GM23338 (cell line): ENCODE measurements around the gene GAL3ST1. TPM values are rescaled to one million over a fixed set of nuclear protein-coding genes. Genes with fewer than 3 reads are reported as not detected.

Source experiments
- ATAC-seq: fragments of 200-7000 bp; cut with Tn5 transposase; 3 replicates; pipeline ENCODE4 v1.9.1; 2020
- DNase-seq: peaks from one replicate; pipeline ENCODE4 v3.0.0-alpha.2; 2015; ENCODE audit warnings: low spot score
- H2AFZ ChIP-seq: fragments of 200-600 bp; sonication (generic); 2 replicates; pipeline ENCODE4 v1.8.0; 2016; ENCODE audit warnings: antibody characterized with exemption, mild to moderate bottlenecking, moderate library complexity
- H3F3A ChIP-seq: fragments of 200-600 bp; sonication (generic); replicated peaks from 2 replicates; pipeline ENCODE4 v1.8.0; 2017; ENCODE audit warnings: antibody characterized with exemption, mixed run types, low read depth
- H3K27ac ChIP-seq: fragments of 200-600 bp; sonication (generic); 2 replicates; pipeline ENCODE4 v1.6.1; 2016; ENCODE audit warnings: low read depth
- H3K27me3 ChIP-seq: fragments of 200-600 bp; sonication (generic); 2 replicates; pipeline ENCODE4 v1.8.0; 2016; ENCODE audit warnings: mild to moderate bottlenecking, mixed run types, moderate library complexity; ENCODE audit not compliant: insufficient read depth
- H3K36me3 ChIP-seq: fragments of 200-600 bp; sonication (generic); 2 replicates; pipeline ENCODE4 v1.8.0; 2016; ENCODE audit warnings: mild to moderate bottlenecking; ENCODE audit not compliant: insufficient read depth
- H3K4me1 ChIP-seq: fragments of 200-600 bp; sonication (generic); 2 replicates; pipeline ENCODE4 v1.8.0; 2016; ENCODE audit warnings: mild to moderate bottlenecking, moderate library complexity; ENCODE audit not compliant: insufficient read depth
- H3K4me2 ChIP-seq: fragments of 200-600 bp; sonication (generic); 2 replicates; pipeline ENCODE4 v1.7.1; 2017; ENCODE audit warnings: mixed run types
- H3K4me3 ChIP-seq: fragments of 200-600 bp; sonication (generic); 2 replicates; pipeline ENCODE4 v1.6.1; 2016; ENCODE audit warnings: mixed run types
- H3K79me2 ChIP-seq: fragments of 200-600 bp; sonication (generic); replicated peaks from 2 replicates; pipeline ENCODE4 v1.8.0; 2017; ENCODE audit warnings: mild to moderate bottlenecking; ENCODE audit not compliant: insufficient read depth
- H3K9me2 ChIP-seq: fragments of 200-600 bp; sonication (generic); 2 replicates; pipeline ENCODE4 v1.8.0; 2017; ENCODE audit not compliant: insufficient read depth
- H4K20me1 ChIP-seq: fragments of 200-600 bp; sonication (generic); replicated peaks from 2 replicates; pipeline ENCODE4 v1.8.0; 2017; ENCODE audit warnings: mild to moderate bottlenecking; ENCODE audit not compliant: insufficient read depth
- H3K27ac Mint-ChIP-seq: 2 replicates; pipeline ENCODE4 v1.8.0; 2020; ENCODE audit warnings: inconsistent platforms, mild to moderate bottlenecking, moderate library complexity, mixed read lengths
- H3K27me3 Mint-ChIP-seq: 3 replicates; pipeline ENCODE4 v1.8.0; 2022; ENCODE audit warnings: low read depth, mild to moderate bottlenecking, moderate library complexity, mixed read lengths, inconsistent platforms; ENCODE audit not compliant: insufficient read depth, poor library complexity
- H3K36me3 Mint-ChIP-seq: 3 replicates; pipeline ENCODE4 v1.8.0; 2021; ENCODE audit warnings: low read depth, mild to moderate bottlenecking, inconsistent platforms, moderate library complexity, mixed read lengths
- H3K4me1 Mint-ChIP-seq: 3 replicates; pipeline ENCODE4 v1.8.0; 2020; ENCODE audit warnings: mild to moderate bottlenecking, inconsistent platforms, mixed read lengths
- H3K4me3 Mint-ChIP-seq: 3 replicates; pipeline ENCODE4 v1.8.0; 2021; ENCODE audit warnings: moderate library complexity, mild to moderate bottlenecking, inconsistent platforms, mixed read lengths
- H3K9me3 Mint-ChIP-seq: 3 replicates; pipeline ENCODE4 v1.8.0; 2020; ENCODE audit warnings: moderate library complexity, mild to moderate bottlenecking, inconsistent platforms, mixed read lengths
- EZH2 ChIP-seq: fragments of 200-600 bp; sonication (generic); IDR thresholded peaks from one replicate; pipeline ENCODE4 v1.8.0; 2017; ENCODE audit warnings: antibody characterized with exemption, mild to moderate bottlenecking, low read depth; ENCODE audit not compliant: unreplicated experiment
- JUNB ChIP-seq: IDR thresholded peaks from one replicate; pipeline ENCODE4 v1.6.1; 2016; ENCODE audit warnings: antibody characterized with exemption; ENCODE audit not compliant: unreplicated experiment
- POLR2AphosphoS5 ChIP-seq: IDR thresholded peaks from 2 replicates; pipeline ENCODE4 v1.6.1; 2016; ENCODE audit warnings: antibody characterized with exemption, low read depth
- REST ChIP-seq: IDR thresholded peaks from one replicate; pipeline ENCODE4 v1.6.1; 2018; ENCODE audit warnings: antibody characterized with exemption; ENCODE audit not compliant: unreplicated experiment
- STAT1 ChIP-seq: IDR thresholded peaks from one replicate; pipeline ENCODE4 v1.6.1; 2016; ENCODE audit warnings: antibody characterized with exemption; ENCODE audit not compliant: unreplicated experiment
- ZNF114 ChIP-seq: fragments of 250-450 bp; sonication (Bioruptor Pico); IDR thresholded peaks from 2 replicates; pipeline ENCODE4 v1.5.0; 2020; ENCODE audit warnings: mild to moderate bottlenecking, moderate library complexity
- ZNF331 ChIP-seq: fragments of 250-450 bp; sonication (Bioruptor Pico); IDR thresholded peaks from 2 replicates; pipeline ENCODE4 v1.5.0; 2020; ENCODE audit warnings: low read depth, mild to moderate bottlenecking, moderate library complexity
- ZNF462 ChIP-seq: fragments of 250-450 bp; sonication (Bioruptor Pico); IDR thresholded peaks from 2 replicates; pipeline ENCODE4 v1.5.0; 2020; ENCODE audit warnings: mild to moderate bottlenecking, moderate library complexity
- polyA plus RNA-seq: library from polyadenylated mRNA; unstranded; fragments of >200 nt; fragmentation: Nextera tagmentation; extraction: Ambion mirVana; gene quantifications from 2 replicates; pipeline ENCODE4 v1.2.1, GENCODE V29; 2016
- total RNA-seq: library from RNA; depleted of rRNA; stranded (reverse); fragments of >200 nt; shearing (Covaris generic); gene quantifications from 2 replicates; pipeline ENCODE4 v1.2.3, GENCODE V29; 2014

The GAL3ST1 gene
- total and polyA plus RNA-seq, 2 experiments from 2014 or later, result 8.2 to 13.3 TPM

- no peak overlapping the region for H3K4me3 Mint-ChIP-seq
- peaks cover 4% of the 10 kb centered on the region for H3K27me3 Mint-ChIP-seq
- Histone ChIP-seq H3K9me2 (no peaks in the 10 kb centered on the region), H3K36me3 (no peaks in the 10 kb centered on the region), H3K4me2 (no peak overlapping the region), H3K4me3 (no peak overlapping the region), H3K4me1 (no peaks in the 10 kb centered on the region), H4K20me1 (no peaks in the 10 kb centered on the region), H3F3A (no peaks in the 10 kb centered on the region), H3K27me3 (no peaks in the 10 kb centered on the region), H3K27ac (no peak overlapping the region), H3K79me2 (no peaks in the 10 kb centered on the region), H2AFZ (no peak overlapping the region)
- H3K36me3 Mint-ChIP-seq, result no peaks in the 10 kb centered on the region
- TF ChIP-seq ZNF462, result no peak
- TF ChIP-seq JUNB, result no peak
- TF ChIP-seq ZNF114 (CRISPR knock-in tag), result no peak
- TF ChIP-seq ZNF331, result no peak
- TF ChIP-seq POLR2AphosphoS5, result no peak
- TF ChIP-seq EZH2, result no peak
- TF ChIP-seq REST, result no peak
- TF ChIP-seq STAT1, result no peak
- DNase-seq (no peak), ATAC-seq (no peak)
- H3K9me3 Mint-ChIP-seq, result no peaks in the 10 kb centered on the region
- H3K4me1 Mint-ChIP-seq, result peaks cover 4% of the 10 kb centered on the region; the same call in 2 of the 3 replicates
- H3K27ac Mint-ChIP-seq, result no peak overlapping the region
Measured at GRCh38 chr22:30535182-30535581, 39.3 kb downstream of the GAL3ST1 start.
